Measurements from ENCODE around the gene HCST. TPM values are rescaled to one million over a fixed set of nuclear protein-coding genes. Genes with fewer than 3 reads are reported as not detected.

Gene HCST
- total and polyA plus RNA-seq, 2 of the 13 experiments (the other 11 are each of a cell fraction or from before 2014, with no cell fraction given) = 0.24 to 1.2 TPM

GRCh38 chr19:35943321-35944301, 41.3 kb downstream of the HCST start:
- H3K4me1 ChIP-seq (ENCODE audit: insufficient read depth, low read length) = peaks cover 10% of the 10 kb centered on the region
- no peaks in the 10 kb centered on the region for H3K27me3 ChIP-seq (ENCODE audit: control insufficient read depth in 1 of 2, insufficient read depth in 2 of 2, low read length in 2 of 2)
- no peak overlapping the region for H3K4me3 ChIP-seq (replicated peaks in 1 of 3; ENCODE audit: insufficient read depth in 1 of 3, low read depth in 2 of 3, low read length in 3 of 3)
- in situ Hi-C loops (cut with HindIII; ENCODE audit: extremely low pct_ligation_motif_present, low pct_unique_long_range_greater_than_20kb) (no loop called here), intact Hi-C loops (cut with micrococcal nuclease; ENCODE audit: unreplicated experiment) (no loop called here)
- DNase-seq (ENCODE audit: low spot score) (no peak), FAIRE-seq (no peak), ATAC-seq (no peak)
- H2AFZ ChIP-seq (ENCODE audit: low read length) = no peak overlapping the region
- no TSS peak for BruUV-seq (replicated peaks)
- WGBS (ENCODE audit: low lambda C conversion rate) = 93% methylated on average over 9 of the region's 9 CpGs
- H3K79me2 ChIP-seq (ENCODE audit: insufficient read depth, low read length) = no peaks in the 10 kb centered on the region
- H3K9me3 ChIP-seq (ENCODE audit: low read length) = no peaks in the 10 kb centered on the region
- no peak overlapping the region for H3K27ac ChIP-seq (ENCODE audit: extremely low read length, insufficient read depth, low read length)
- H3K9ac ChIP-seq (ENCODE audit: insufficient read depth, low read depth, low read length) = no peak overlapping the region
- H4K20me1 ChIP-seq (ENCODE audit: insufficient read depth, low read length) = no peaks in the 10 kb centered on the region
- ChIA-PET CTCF (ENCODE audit: low intra/inter-chr PET ratio, low total read pairs) (no interaction called here), POLR2A (interaction anchor here (1.5 kb wide), 1 partner anchor 13 kb away, joined by 3 read pairs; no protein-coding TSS in a partner anchor)
- H3K4me2 ChIP-seq (ENCODE audit: low read depth, low read length) = no peak overlapping the region
- no peaks in the 10 kb centered on the region; a peak in 1 of 5 replicates for H3K36me3 ChIP-seq (replicated peaks in 1 of 2; ENCODE audit: control insufficient read depth in 1 of 2, insufficient read depth in 2 of 2, low read length in 2 of 2)
- TF ChIP-seq ZFP62 (CRISPR knock-in tag; IDR thresholded peaks at IDR 0.05) = no peak
- no peak for TF ChIP-seq ZNF773 (CRISPR knock-in tag; IDR thresholded peaks at IDR 0.05; ENCODE audit: borderline replicate concordance)
- no peak for TF ChIP-seq SKIL (CRISPR knock-in tag; IDR thresholded peaks at IDR 0.05; ENCODE audit: borderline replicate concordance)
- no peak for TF ChIP-seq NR2F2 (IDR thresholded peaks at IDR 0.05; ENCODE audit: borderline replicate concordance, low read depth)
- no peak for TF ChIP-seq DZIP1 (CRISPR knock-in tag; IDR thresholded peaks at IDR 0.05)
- no peak for TF ChIP-seq ZNF615 (CRISPR knock-in tag; IDR thresholded peaks at IDR 0.05; ENCODE audit: borderline replicate concordance)
- no peak for TF ChIP-seq ZNF567 (CRISPR knock-in tag; IDR thresholded peaks at IDR 0.05; ENCODE audit: borderline replicate concordance)
- TF ChIP-seq ZBTB10 (CRISPR knock-in tag; IDR thresholded peaks at IDR 0.05; ENCODE audit: borderline replicate concordance) = no peak
- no peak for TF ChIP-seq ZNF451 (CRISPR knock-in tag; IDR thresholded peaks at IDR 0.05)
- no peak for TF ChIP-seq ZNF496 (CRISPR knock-in tag; IDR thresholded peaks at IDR 0.05; ENCODE audit: insufficient replicate concordance)
- no peak for TF ChIP-seq GLI4 (CRISPR knock-in tag; IDR thresholded peaks at IDR 0.05; ENCODE audit: borderline replicate concordance)
- TF ChIP-seq MAF1 (CRISPR knock-in tag; IDR thresholded peaks at IDR 0.05; ENCODE audit: borderline replicate concordance) = no peak
- no peak for TF ChIP-seq NRL (CRISPR knock-in tag; IDR thresholded peaks at IDR 0.05; ENCODE audit: borderline replicate concordance)
- TF ChIP-seq MAFG (CRISPR knock-in tag; IDR thresholded peaks at IDR 0.05) = no peak
- TF ChIP-seq ZNF660 (CRISPR knock-in tag; IDR thresholded peaks at IDR 0.05; ENCODE audit: borderline replicate concordance, low read depth) = no peak
- no peak for TF ChIP-seq FOXO1 (CRISPR knock-in tag; IDR thresholded peaks at IDR 0.05)
